Keratinocyte (primary cell): ENCODE data around the gene DCDC2C. TPM values are rescaled to one million over a fixed set of nuclear protein-coding genes. Genes with fewer than 3 reads are reported as not detected.

Source experiments
- DNase-seq: peaks from one replicate; pipeline ENCODE4 v3.0.0-alpha.2; 2011; ENCODE audit warnings: low read depth, missing footprints, low spot score
- FAIRE-seq: peaks from 2 replicates; lab custom pipeline; 2011; peaks lifted over from hg19 to GRCh38; lab: Jason Lieb, UNC
- H2AFZ ChIP-seq: 2 replicates; pipeline ENCODE4 v1.6.0; 2012; ENCODE audit warnings: low read length, control low read depth, inconsistent platforms; ENCODE audit not compliant: control insufficient read depth
- H3K27ac ChIP-seq: 2 replicates; pipeline ENCODE4 v1.5.1; 2011; ENCODE audit warnings: low read length; ENCODE audit not compliant: control insufficient read depth, insufficient read depth
- H3K27me3 ChIP-seq: 3 replicates; pipeline ENCODE4 v1.6.0; 2011; ENCODE audit warnings: low read length; ENCODE audit not compliant: control insufficient read depth, insufficient read depth; ENCODE audit errors: extremely low read depth
- H3K36me3 ChIP-seq, 2 experiments: 2 replicates in 1 of 2; 3 replicates in 1 of 2; pipeline ENCODE4 v1.5.1; 2011; ENCODE audit warnings: low read length in 2 of 2, mild to moderate bottlenecking in 1 of 2; ENCODE audit not compliant: control insufficient read depth in 2 of 2, insufficient read depth in 2 of 2; ENCODE audit errors: extremely low read depth in 1 of 2
- H3K4me1 ChIP-seq: 3 replicates; pipeline ENCODE4 v1.5.1; 2011; ENCODE audit warnings: low read length; ENCODE audit not compliant: control insufficient read depth, insufficient read depth; ENCODE audit errors: extremely low read depth
- H3K4me2 ChIP-seq: 3 replicates; pipeline ENCODE4 v1.6.0; 2011; ENCODE audit warnings: low read depth, low read length; ENCODE audit not compliant: control insufficient read depth, insufficient read depth; ENCODE audit errors: extremely low read depth
- H3K4me3 ChIP-seq, 3 experiments: fragments of 200-600 bp in 1 of 3; sonication (generic) in 1 of 3; 2 replicates in 2 of 3; 3 replicates in 1 of 3; pipeline ENCODE4 v1.5.1; 2011 to 2016; ENCODE audit warnings: low read length in 3 of 3, mild to moderate bottlenecking in 3 of 3, control low read depth in 2 of 3, inconsistent platforms in 1 of 3, low read depth in 1 of 3, mixed read lengths in 1 of 3, mixed run types in 1 of 3, moderate library complexity in 1 of 3; ENCODE audit not compliant: control insufficient read depth in 2 of 3, insufficient read depth in 2 of 3; ENCODE audit errors: extremely low read depth in 1 of 3
- H3K79me2 ChIP-seq: 2 replicates; pipeline ENCODE4 v1.6.0; 2012; ENCODE audit warnings: low read length; ENCODE audit not compliant: control insufficient read depth, insufficient read depth
- H3K9ac ChIP-seq: 3 replicates; pipeline ENCODE4 v1.6.0; 2011; ENCODE audit warnings: low read length; ENCODE audit not compliant: control insufficient read depth, insufficient read depth; ENCODE audit errors: extremely low read depth
- H3K9me1 ChIP-seq: 3 replicates; pipeline ENCODE4 v1.6.0; 2011; ENCODE audit warnings: low read length; ENCODE audit not compliant: control insufficient read depth, insufficient read depth; ENCODE audit errors: extremely low read depth
- H3K9me3 ChIP-seq: 2 replicates; pipeline ENCODE4 v1.5.1; 2012; ENCODE audit warnings: low read depth, low read length; ENCODE audit not compliant: control insufficient read depth
- H4K20me1 ChIP-seq: 3 replicates; pipeline ENCODE4 v1.6.0; 2011; ENCODE audit warnings: low read length; ENCODE audit not compliant: control insufficient read depth, insufficient read depth; ENCODE audit errors: extremely low read depth
- EZH2 ChIP-seq: IDR thresholded peaks from one replicate; pipeline ENCODE4 v1.6.1; 2012; ENCODE audit warnings: inconsistent platforms, mild to moderate bottlenecking, low read length, moderate library complexity
- dilution Hi-C: fragments of 300-500 bp; cut with MboI; formaldehyde crosslinking; loops from one replicate; pipeline ENCODE4 v1.7.0; 2020; ENCODE audit warnings: low sequenced_read_pairs; ENCODE audit not compliant: extremely low pct_ligation_motif_present
- polyA plus RNA-seq, 5 experiments: library from polyadenylated mRNA; depleted of rRNA in 3 of 5; stranded (reverse) in 3 of 5; stranded (forward) in 1 of 5; unstranded in 1 of 5; fragments of >200 nt; gene quantifications; 1 replicate in 1 of 5; 2 replicates in 3 of 5; 3 replicates in 1 of 5; pipeline versions ENCODE4 v1.2.1 to v1.2.3, GENCODE V29; 2011 to 2012; ENCODE audit warnings: missing spikeins in 2 of 5, low read depth in 1 of 5, low replicate concordance in 1 of 5
- TF ChIP-seq, protein P1 (sequence below), 3 experiments: IDR thresholded peaks in 1 of 3; conservative IDR thresholded peaks in 1 of 3; optimal IDR thresholded peaks in 1 of 3; 2 replicates in 2 of 3; 3 replicates in 1 of 3; pipeline versions ENCODE3 to v1.5.1; 2011; ENCODE audit warnings: low read length in 3 of 3, mild to moderate bottlenecking in 3 of 3, moderate library complexity in 2 of 3, control low read depth in 1 of 3, inconsistent platforms in 1 of 3; ENCODE audit not compliant: insufficient read depth in 2 of 3; ENCODE audit errors: extremely low read depth in 1 of 3

Gene DCDC2C
- polyA plus RNA-seq, 1 donor (not counting 4 experiments of a cell fraction or from before 2014, with no cell fraction given): not detected

DNA sequence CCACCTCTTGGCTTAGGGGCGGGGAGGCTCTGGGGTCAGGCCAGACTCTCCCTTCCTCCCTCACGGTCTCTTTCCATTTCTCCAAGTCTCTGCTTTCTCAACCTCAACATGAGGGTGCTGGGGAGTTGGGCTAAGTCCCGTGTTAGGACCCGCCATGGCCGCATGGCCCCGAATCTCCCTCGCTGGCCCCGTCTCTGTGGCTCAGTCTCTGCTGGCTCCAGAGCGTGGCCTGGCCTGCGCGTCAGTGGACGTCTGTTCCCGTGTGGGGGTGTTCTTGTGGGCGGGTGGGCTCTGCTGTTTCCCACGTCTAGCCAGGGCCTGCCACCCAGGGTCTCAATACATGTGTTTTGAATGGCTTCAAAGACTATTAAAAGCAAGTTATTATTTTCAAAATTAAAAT lies 33.0 kb upstream of the DCDC2C start:
- no peak overlapping the region for H3K9ac ChIP-seq
- TF ChIP-seq, protein P1, sequence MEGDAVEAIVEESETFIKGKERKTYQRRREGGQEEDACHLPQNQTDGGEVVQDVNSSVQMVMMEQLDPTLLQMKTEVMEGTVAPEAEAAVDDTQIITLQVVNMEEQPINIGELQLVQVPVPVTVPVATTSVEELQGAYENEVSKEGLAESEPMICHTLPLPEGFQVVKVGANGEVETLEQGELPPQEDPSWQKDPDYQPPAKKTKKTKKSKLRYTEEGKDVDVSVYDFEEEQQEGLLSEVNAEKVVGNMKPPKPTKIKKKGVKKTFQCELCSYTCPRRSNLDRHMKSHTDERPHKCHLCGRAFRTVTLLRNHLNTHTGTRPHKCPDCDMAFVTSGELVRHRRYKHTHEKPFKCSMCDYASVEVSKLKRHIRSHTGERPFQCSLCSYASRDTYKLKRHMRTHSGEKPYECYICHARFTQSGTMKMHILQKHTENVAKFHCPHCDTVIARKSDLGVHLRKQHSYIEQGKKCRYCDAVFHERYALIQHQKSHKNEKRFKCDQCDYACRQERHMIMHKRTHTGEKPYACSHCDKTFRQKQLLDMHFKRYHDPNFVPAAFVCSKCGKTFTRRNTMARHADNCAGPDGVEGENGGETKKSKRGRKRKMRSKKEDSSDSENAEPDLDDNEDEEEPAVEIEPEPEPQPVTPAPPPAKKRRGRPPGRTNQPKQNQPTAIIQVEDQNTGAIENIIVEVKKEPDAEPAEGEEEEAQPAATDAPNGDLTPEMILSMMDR (optimal IDR thresholded peaks at IDR 0.05 in 1 of 3, IDR thresholded peaks at IDR 0.05 in 1 of 3, conservative IDR thresholded peaks at IDR 0.05 in 1 of 3; ENCODE audit: extremely low read depth in 1 of 3, insufficient read depth in 2 of 3, low read length in 3 of 3): no peak
- no peak for TF ChIP-seq EZH2
- no peaks in the 10 kb centered on the region for H3K9me1 ChIP-seq
- H4K20me1 ChIP-seq: no peaks in the 10 kb centered on the region
- no peak overlapping the region for H3K27ac ChIP-seq
- H3K4me2 ChIP-seq: no peak overlapping the region
- DNase-seq (no peak), FAIRE-seq (no peak)
- H3K4me3 ChIP-seq: no peak overlapping the region
- H3K79me2 ChIP-seq: no peaks in the 10 kb centered on the region
- dilution Hi-C loops: no loop called here
- no peaks in the 10 kb centered on the region for H3K9me3 ChIP-seq
- no peaks in the 10 kb centered on the region for H3K27me3 ChIP-seq
- no peaks in the 10 kb centered on the region for H3K4me1 ChIP-seq
- H2AFZ ChIP-seq: no peak overlapping the region
- H3K36me3 ChIP-seq: no peaks in the 10 kb centered on the region

- no peak overlapping the region for H3K9ac ChIP-seq
- H3K9me3 ChIP-seq: no peaks in the 10 kb centered on the region
- dilution Hi-C loops: no loop called here
- H3K79me2 ChIP-seq: no peaks in the 10 kb centered on the region
- H3K9me1 ChIP-seq: no peaks in the 10 kb centered on the region
- no peaks in the 10 kb centered on the region for H3K4me1 ChIP-seq
- no peaks in the 10 kb centered on the region for H3K27me3 ChIP-seq
- no peak overlapping the region for H3K27ac ChIP-seq
- FAIRE-seq: no peak
- H2AFZ ChIP-seq: no peak overlapping the region
- H3K36me3 ChIP-seq: no peaks in the 10 kb centered on the region
- TF ChIP-seq EZH2: no peak
- TF ChIP-seq, protein P1 (optimal IDR thresholded peaks at IDR 0.05 in 1 of 3, IDR thresholded peaks at IDR 0.05 in 1 of 3, conservative IDR thresholded peaks at IDR 0.05 in 1 of 3; ENCODE audit: extremely low read depth in 1 of 3, insufficient read depth in 2 of 3, low read length in 3 of 3): no peak
- no peak overlapping the region for H3K4me2 ChIP-seq
- no peaks in the 10 kb centered on the region for H4K20me1 ChIP-seq
- DNase-seq: no peak
- no peak overlapping the region for H3K4me3 ChIP-seq
These were observed 32.4 kb upstream of the DCDC2C start for GRCh38 chr2:3670941-3671340.
